Measurements from ENCODE around the gene KDM4E.
"Not testable (repeated sequence)": the region's sequence is repeated elsewhere in the genome, so short reads cannot be mapped to it uniquely, and the experiment has no call there.

Gene KDM4E

GRCh38 chr11:95024958-95025357 is at the start of gene KDM4E:
TSS of gene KDM4E (plus strand) at chr11:95025258. CDS start at chr11:95025558, 300 bp downstream.
- DNase-seq, result no peak

DNA sequence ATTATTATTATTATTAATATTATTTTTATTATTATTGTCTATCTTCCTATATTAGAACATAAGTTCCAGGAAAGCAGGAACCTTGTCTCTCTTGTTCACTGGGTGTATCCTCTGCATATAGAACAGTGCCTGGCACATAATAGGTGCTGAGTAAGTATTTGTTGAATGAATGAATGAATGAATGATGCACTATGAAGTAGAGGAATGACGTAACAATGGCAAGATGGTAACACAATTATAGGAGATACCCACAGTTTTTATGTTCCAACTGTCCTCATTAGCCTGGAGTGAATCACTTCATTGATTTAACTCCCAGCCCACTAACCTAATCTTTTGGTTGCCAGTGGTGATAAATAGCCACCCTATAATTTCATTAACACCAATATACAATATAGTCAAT is 49.5 kb upstream of the KDM4E start:
- DNase-seq, result no peak

- DNase-seq, result no peak
Observed at GRCh38 chr11:94987378-94987777, 37.7 kb upstream of the KDM4E start.

DNA sequence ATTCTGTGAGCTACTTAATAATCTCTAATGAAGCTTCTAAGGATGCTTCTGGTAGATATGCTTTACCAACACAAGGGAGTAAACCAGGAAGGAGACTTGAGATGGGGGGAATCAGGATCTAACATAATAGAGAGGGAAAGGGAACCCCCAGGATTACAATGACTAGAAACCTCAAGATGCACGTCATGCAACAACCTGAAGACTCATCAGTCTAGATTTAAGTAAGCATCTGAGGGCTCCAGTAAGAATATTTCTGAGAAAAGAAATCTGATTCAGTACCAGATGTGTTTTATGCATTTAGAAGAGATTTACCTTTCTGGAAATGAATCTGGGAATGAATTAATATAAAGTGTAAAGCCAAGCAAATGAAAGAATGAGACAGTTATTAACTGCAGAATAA is 36.3 kb upstream of the KDM4E start:
- no peak for DNase-seq

GRCh38 chr11:94993400-94993943 is 31.6 kb upstream of the KDM4E start:
- DNase-seq, result no peak

- peak; percentile 9 for DNase-seq
Observed at GRCh38 chr11:94997437-94997836, 27.6 kb upstream of the KDM4E start.

- no peak for DNase-seq
Observed at GRCh38 chr11:94998285-94998684, 26.8 kb upstream of the KDM4E start.

DNA sequence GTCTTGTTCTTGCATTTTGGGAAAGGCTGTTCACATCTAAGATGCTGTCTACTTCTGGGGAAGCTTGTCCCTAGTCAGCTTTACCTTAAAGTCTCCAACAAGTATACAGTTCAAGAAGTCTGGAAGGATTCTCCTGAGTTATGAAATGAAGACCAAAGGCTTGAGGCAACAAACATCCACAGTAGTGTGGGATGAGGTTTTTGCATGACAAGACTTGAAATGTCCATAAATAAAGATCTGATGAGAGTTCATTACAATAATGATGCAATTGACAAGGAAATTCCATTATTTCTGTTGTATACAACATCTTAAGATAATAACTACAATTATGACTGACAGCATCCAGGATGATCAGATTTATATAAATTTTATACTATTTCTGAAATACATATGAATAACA is 21.3 kb upstream of the KDM4E start:
- no peak for DNase-seq

GRCh38 chr11:95005642-95006041 is 19.4 kb upstream of the KDM4E start:
- DNase-seq, result no peak

DNA sequence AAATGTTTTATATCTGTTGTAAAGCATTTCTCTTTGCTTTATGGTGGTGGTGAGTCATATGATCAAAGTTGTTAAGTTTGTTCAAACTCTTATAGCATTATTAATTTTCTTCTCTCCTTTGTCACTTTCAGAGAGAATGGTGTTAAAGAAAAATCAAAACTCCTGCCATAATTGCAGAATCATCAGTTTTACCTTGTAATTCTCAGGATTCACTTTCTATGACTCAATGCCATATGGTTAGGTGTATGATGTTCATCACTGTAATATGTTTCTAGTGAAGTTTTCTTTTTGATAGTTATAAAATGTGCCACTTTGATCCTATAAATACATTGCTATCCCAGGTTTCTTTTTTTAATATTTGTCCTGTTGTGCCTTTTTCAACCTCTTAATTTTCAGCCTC is 13.7 kb upstream of the KDM4E start:
- no peak for DNase-seq

- DNase-seq, result no peak
Observed at GRCh38 chr11:95014184-95014821, 10.8 kb upstream of the KDM4E start.

DNA sequence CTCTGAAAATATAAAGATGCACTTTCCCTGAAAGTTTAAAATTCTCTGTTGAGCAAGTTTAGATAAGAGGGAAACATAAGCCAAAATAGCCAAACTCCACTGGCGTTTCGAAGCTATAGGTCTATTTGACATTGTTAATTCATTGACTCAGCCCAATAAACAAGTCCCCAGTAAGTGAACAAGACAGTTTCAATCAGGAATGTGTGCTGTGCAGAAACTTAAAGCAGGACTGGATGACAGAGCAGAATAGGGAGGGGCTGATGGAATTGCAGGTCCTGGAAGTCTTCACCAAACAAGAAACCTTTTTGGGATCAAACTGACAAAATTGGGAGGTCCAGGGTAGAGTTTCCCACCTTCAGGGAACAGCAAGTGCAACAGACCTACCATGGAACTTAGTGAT is 8.9 kb upstream of the KDM4E start:
- no peak for DNase-seq

GRCh38 chr11:95021468-95021867 is 3.6 kb upstream of the KDM4E start:
- DNase-seq, result not testable (repeated sequence)

GRCh38 chr11:95025594-95025993 is 536 bp downstream of the KDM4E start:
- not testable (repeated sequence) for DNase-seq

DNA sequence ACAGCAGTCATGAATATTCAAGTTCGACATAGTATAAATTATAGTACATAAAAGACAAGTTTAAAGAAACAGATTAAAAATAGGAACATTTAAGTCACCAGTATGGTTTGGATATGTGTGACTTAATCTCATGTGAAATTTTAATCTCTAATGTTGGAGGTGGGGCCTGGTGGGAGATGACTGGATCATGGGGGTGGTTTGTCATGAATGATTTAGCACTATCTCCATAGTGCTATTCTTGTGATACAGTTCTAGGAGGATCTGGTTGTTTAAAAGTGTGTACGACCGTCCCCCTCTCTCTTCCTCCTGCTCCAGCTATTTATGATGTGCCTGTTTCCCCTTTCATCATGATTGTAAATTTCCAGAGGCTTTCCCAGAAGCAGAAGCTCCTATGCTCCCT is 3.3 kb downstream of the KDM4E start:
- DNase-seq, result no peak

GRCh38 chr11:95033051-95033450 is 8.0 kb downstream of the KDM4E start:
- DNase-seq, result no peak

DNA sequence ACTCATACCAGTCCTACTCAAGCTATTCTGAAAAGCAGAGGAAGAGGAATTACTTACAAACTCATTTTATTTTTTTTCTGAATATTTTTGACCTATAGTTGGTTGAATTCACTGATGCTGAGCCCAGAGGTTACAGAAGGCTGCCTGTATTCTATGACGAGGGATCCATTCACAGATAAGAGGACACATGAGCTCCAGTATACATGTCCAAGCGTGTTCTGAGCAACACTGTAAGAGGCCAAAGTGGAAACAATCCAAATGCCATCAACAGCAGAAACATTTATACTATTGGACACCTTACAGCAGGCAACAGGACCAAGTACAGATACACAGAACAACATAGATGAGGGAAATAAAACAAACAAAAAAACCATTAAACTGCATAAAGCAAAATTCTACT is 10.3 kb downstream of the KDM4E start:
- DNase-seq, result no peak

GRCh38 chr11:95037356-95038035 is 12.4 kb downstream of the KDM4E start:
- not testable (repeated sequence) for DNase-seq

GRCh38 chr11:95042239-95042638 is 17.2 kb downstream of the KDM4E start:
- DNase-seq, result no peak

DNA sequence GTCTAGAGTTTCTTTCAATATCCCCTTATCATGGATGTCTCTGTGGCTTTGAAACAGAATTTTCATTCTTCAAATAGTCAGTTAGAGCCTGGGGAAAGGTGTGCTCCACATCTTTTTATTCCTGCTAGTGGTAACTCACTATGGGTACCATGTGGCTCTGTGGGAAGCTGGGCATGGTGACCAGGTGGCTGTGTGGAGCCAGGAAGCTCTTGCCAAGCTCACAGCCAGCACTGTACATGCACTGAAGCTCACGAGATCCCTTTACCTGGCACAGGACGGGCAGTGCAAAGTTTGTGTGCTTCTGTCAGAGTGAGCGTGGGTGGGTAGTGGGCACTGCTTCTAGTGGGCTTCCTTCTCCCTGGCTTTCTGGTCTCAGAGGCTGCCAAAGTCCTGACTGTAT is 17.8 kb downstream of the KDM4E start:
- no peak for DNase-seq

GRCh38 chr11:95044010-95044409 is 19.0 kb downstream of the KDM4E start:
- no peak for DNase-seq

DNA sequence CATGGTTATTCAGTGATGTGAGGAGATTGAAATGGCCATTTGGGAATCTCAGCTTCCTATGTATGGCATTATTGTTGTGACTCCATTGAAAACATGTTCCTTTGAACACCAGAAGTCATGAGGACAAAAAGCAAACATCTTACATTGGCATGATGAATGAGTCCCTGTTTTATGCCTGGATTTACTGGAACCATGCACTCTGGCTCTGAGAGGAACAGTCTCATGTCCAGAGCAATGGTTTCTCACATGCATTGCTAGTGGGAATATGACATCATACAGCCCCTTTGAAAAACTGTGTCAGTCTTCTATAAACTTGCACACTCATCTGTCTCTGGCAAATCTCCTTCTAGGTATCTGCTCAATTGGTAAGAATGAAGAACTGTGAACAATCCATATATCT is 20.8 kb downstream of the KDM4E start:
- no peak for DNase-seq

- DNase-seq, result not testable (repeated sequence)
Observed at GRCh38 chr11:95049122-95049521, 24.1 kb downstream of the KDM4E start, which contains the start of gene KDM4F. TSS of gene KDM4F (plus strand) at chr11:95049422.

DNA sequence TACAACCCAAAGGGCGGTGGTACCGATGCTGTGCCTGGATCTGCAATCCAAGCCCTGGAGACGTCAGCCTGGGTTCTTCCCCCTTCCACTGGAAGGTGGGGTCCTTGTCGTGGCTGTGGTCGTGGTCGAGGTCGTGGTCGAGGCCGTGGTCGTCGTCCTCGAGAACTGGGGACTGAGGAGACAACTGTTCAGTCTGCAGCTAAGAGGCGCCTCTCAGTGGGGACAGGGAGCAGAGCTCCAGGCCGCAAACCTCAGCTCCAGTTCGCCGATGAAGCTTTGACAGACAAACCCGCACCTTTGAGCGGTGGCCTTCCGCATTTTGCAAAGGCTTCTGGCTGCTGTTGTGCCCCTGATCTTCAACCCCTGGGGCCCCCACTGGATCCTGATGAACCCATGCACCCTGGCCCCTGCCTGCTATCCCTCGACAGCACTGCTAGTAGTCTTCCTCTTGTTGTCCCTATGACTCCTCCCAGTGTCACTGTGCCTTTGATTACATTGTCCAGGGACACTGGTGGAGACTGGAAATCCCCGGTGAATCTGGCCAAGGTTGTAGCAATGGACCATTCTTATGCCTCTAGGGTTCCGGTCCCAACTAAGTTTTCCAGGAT is 25.6 kb downstream of the KDM4E start:
- no peak for DNase-seq

Data from RPMI8226 (cell line).